GM18502 (cell line): Measurements from ENCODE around the gene OR14K1.
"Not testable (repeated sequence)": the region's sequence is repeated elsewhere in the genome, so short reads cannot be mapped to it uniquely, and the experiment has no call there.

ENCODE experiments used
- ATAC-seq: cut with Tn5 transposase; IDR thresholded peaks from one replicate; pipeline ENCODE4 v1.9.1; 2021; ENCODE audit warnings: mild to moderate bottlenecking; ENCODE audit not compliant: unreplicated experiment, poor library complexity

Gene OR14K1, protein sequence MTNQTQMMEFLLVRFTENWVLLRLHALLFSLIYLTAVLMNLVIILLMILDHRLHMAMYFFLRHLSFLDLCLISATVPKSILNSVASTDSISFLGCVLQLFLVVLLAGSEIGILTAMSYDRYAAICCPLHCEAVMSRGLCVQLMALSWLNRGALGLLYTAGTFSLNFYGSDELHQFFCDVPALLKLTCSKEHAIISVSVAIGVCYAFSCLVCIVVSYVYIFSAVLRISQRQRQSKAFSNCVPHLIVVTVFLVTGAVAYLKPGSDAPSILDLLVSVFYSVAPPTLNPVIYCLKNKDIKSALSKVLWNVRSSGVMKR

DNA sequence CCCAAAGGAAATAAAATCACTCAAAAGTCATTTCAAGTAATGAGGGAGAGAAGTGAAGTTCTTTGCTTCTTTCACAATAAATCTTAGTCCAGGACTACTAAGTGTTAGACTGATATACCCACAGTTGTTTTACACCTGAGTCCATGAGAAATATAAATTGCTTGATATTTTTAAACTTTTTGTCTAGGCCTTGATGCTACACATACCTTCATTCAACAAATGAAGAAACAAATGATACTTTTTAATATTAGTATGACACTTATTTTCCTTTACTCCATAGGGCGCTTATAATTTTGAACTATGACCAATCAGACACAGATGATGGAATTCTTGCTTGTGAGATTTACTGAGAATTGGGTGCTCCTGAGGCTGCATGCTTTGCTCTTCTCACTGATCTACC is at the start of gene OR14K1:
OR14K1 (plus strand) TSS at position 301 of the 400 bp plus-strand sequence; CDS start at position 301, 0 bp downstream.
- no peak for ATAC-seq

- ATAC-seq: no peak
These were observed 37.1 kb upstream of the OR14K1 start for GRCh38 chr1:247701338-247701737.

- not testable (repeated sequence) for ATAC-seq
These were observed 27.7 kb upstream of the OR14K1 start for GRCh38 chr1:247710681-247711080.

DNA sequence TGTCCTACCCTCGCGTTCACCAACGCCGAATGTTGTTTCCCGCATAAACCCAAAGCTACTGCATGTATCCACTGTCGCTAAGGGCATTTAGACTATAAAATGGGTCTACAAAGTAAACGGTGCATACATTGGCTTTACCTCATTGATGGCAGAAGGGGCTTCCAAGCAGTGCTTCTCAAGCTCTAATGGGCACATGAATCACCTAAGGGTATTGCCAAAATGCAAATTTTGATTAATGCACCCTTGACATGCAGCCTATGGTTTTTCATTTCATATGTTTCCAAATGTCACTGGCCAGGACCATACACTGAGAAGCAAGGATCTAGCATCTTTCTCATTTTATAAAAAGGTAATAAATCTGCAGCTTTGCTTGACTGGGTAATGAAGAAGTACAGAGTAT is 24.7 kb upstream of the OR14K1 start:
- ATAC-seq: no peak

DNA sequence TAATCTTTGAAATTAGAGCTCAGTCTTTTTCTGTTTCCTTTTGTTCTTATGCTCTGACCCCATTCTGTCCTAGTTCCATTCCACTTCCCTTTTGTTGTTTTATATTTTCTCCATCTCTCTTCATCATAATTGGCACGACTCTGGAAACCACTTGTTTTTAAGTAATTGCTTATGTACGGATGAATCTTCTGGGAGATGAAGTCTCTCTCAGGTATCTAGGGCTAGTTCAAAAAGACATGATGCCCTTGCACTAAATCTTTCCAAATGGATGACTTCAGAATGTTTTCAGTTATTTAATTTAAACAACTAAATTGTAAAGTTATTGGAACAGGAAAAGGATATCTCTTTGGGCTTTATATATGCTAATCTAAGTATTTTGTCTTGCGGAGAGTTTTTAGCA is 21.9 kb upstream of the OR14K1 start, which contains the start of gene OR6F1:
OR6F1 (minus strand) TSS at position 101 of the 400 bp plus-strand sequence. CDS start 3,891 bp downstream, outside the sequence.
- ATAC-seq: no peak

DNA sequence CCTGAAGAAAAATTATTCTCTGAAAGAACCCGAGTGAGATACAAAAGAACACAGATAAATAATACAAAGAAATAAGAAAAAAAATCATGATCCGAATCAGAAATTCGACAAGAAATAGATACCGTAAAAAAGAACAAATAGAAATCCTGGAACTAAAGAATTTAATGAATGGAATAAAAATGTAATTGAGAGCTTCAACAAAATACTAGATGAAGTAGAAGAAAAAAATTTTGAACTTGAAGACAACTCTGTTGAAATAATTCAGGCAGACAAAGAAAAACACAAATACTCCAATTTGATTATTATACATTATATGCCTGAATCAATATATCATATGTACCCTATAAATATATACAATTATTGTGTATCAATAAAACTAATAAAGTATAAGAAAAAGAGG is 17.2 kb upstream of the OR14K1 start:
- no peak for ATAC-seq

- no peak for ATAC-seq
These were observed 2.3 kb downstream of the OR14K1 start for GRCh38 chr1:247740721-247741120.

DNA sequence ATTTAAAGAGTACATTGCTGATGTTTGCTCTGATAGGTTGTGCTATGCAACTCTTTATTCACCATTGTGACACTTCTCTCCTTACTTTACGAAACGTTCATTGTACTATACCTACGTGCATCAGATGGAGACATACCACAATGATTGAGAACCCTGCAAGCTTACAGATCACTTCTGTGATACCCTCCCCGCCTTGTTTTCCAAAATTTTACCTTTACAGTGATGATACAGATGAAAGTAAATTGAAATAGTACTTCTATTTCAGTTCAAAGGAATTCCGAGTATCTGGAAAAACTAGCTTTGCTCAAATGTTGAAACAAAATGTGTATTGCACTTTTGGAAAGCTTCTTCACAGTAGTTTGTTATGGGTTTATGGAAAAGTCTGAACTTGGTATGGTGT is 3.3 kb downstream of the OR14K1 start:
- no peak for ATAC-seq

DNA sequence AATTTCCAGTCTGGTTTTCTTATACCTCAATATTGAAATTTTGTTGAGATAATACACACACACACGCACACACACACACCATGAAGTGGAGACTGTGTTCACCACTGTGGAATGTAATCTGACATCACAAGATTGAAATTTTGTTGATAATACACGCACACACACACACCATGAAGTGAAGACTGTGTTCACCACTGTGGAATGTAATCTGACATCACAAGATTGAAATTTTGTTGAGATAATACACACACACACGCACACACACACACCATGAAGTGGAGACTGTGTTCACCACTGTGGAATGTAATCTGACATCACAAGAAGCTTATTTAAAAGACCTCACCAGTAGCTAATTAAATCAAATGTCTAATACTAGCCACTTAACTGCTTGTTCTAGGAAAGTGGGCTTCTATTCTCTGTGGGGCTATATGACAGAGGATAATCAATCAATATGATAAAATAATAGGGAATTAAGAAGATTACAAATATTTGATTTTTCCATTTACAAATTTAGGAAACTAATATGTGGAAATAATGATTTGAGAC is 3.9 kb downstream of the OR14K1 start:
- not testable (repeated sequence) for ATAC-seq

DNA sequence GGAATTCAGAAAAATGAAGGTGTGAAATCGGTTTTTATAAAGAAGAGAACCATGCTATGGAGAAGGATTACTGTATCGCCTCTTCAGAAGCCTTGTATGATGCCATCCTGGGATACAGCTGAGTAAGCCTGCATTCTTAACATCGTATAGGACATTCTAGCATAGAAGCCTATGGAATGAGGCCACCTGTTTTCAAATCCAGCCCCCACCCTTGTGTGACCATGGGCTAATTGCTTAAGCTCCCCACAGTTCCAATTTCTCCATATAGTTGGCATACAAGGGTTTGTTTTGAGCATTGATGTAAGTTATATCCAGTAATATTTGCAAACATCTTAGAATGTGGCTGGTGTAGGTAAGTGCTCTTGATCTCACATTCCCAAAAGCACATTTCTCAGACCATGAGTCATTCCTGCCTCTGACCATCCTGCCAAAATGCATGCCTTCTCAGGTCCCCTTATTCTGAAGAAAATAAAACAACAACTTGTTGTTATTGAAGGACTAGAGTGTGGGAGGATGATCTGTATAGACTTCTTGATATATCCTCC is 8.0 kb downstream of the OR14K1 start:
- no peak for ATAC-seq

DNA sequence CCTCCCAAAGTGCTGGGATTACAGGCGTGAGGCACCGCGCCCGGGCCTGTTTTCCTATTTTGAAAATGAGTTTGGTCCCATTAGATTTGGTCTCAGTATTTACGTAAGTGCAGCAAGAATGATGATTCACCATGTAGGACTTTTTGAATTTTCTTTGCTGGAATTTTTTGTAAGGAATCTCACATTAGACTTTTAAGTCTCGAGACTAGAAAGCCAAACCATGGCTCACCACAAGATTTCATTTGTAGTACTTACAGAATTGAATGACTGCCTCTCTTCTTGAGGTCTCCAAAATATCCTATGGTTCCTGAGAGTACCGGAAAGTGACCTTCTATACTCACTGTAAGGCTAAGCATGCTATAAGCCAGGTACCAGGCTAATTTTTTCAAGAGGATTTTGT is 9.2 kb downstream of the OR14K1 start:
- ATAC-seq: no peak

GRCh38 chr1:247748041-247748440 is 9.6 kb downstream of the OR14K1 start, which contains the start of gene OR14A2:
OR14A2 (minus strand) TSS chr1:247748141.
- no peak for ATAC-seq

- no peak for ATAC-seq
These were observed 11.5 kb downstream of the OR14K1 start for GRCh38 chr1:247749870-247750269.

DNA sequence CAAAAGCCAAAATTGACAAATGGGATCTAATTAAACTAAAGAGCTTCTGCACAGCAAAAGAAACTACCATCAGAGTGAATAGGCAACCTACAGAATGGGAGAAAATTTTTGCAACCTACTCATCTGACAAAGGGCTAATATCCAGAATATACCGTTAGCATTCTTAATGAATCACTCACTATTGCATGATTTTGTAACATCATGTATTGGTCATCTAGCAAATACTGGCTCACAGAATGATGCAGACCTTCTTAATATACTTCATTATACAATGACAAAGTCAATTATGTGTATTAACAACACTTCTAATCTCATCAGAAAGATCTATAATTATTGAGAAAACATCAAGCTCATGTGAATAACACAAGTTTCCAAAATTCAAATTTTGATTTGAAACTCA is 15.9 kb downstream of the OR14K1 start:
- ATAC-seq: not testable (repeated sequence)

GRCh38 chr1:247760456-247760855 is 22.0 kb downstream of the OR14K1 start, which contains the start of gene OR1C1:
OR1C1 (minus strand) TSS chr1:247760556; CDS start chr1:247758406, 2,150 bp downstream.
- no peak for ATAC-seq

GRCh38 chr1:247769603-247770002 is 31.2 kb downstream of the OR14K1 start:
- no peak for ATAC-seq
